ENCODE data around the gene MMP17.

The MMP17 gene

GRCh38 chr12:131786331-131786730 lies 41.9 kb upstream of the MMP17 start:
- H3K4me3 ChIP-seq (replicated peaks; ENCODE audit: low read depth, low read length): no peak overlapping the region
- no peak for TF ChIP-seq CTCF (IDR thresholded peaks at IDR 0.05; ENCODE audit: low read depth, low read length, missing control alignments)
- DNase-seq (ENCODE audit: extremely low read depth, low read depth): no peak

GRCh38 chr12:131787143-131787660 lies 41.0 kb upstream of the MMP17 start:
- TF ChIP-seq CTCF (IDR thresholded peaks at IDR 0.05; ENCODE audit: low read depth, low read length, missing control alignments): no peak
- DNase-seq (ENCODE audit: extremely low read depth, low read depth): no peak
- no peak overlapping the region for H3K4me3 ChIP-seq (replicated peaks; ENCODE audit: low read depth, low read length)

- DNase-seq (ENCODE audit: extremely low read depth, low read depth): no peak
- H3K4me3 ChIP-seq (replicated peaks; ENCODE audit: low read depth, low read length): no peak overlapping the region
- TF ChIP-seq CTCF (IDR thresholded peaks at IDR 0.05; ENCODE audit: low read depth, low read length, missing control alignments): no peak
Observed at GRCh38 chr12:131788070-131788469, 40.1 kb upstream of the MMP17 start.

GRCh38 chr12:131789638-131790037 lies 38.6 kb upstream of the MMP17 start:
- DNase-seq (ENCODE audit: extremely low read depth, low read depth): no peak
- TF ChIP-seq CTCF (IDR thresholded peaks at IDR 0.05; ENCODE audit: low read depth, low read length, missing control alignments): no peak
- no peak overlapping the region for H3K4me3 ChIP-seq (replicated peaks; ENCODE audit: low read depth, low read length)

- no peak for TF ChIP-seq CTCF (IDR thresholded peaks at IDR 0.05; ENCODE audit: low read depth, low read length, missing control alignments)
- DNase-seq (ENCODE audit: extremely low read depth, low read depth): no peak
Observed at GRCh38 chr12:131793243-131794022, 34.8 kb upstream of the MMP17 start.

GRCh38 chr12:131794061-131794460 lies 34.1 kb upstream of the MMP17 start:
- no peak for TF ChIP-seq CTCF (IDR thresholded peaks at IDR 0.05; ENCODE audit: low read depth, low read length, missing control alignments)
- H3K4me3 ChIP-seq (replicated peaks; ENCODE audit: low read depth, low read length): no peak overlapping the region
- DNase-seq (ENCODE audit: extremely low read depth, low read depth): no peak

More at GRCh38 chr12:131793243-131794022, 34.8 kb upstream of the MMP17 start:
- no peak overlapping the region for H3K4me3 ChIP-seq (replicated peaks; ENCODE audit: low read depth, low read length)
